Measurements from ENCODE around the gene ANO7. TPM values are rescaled to one million over a fixed set of nuclear protein-coding genes. Genes with fewer than 3 reads are reported as not detected.

The ANO7 gene
- total RNA-seq, 6 donors from 2014 or later: 0.30 to 1.3 (median 1.1) TPM

GRCh38 chr2:241151934-241152660 is 36.4 kb upstream of the ANO7 start:
- H3K9me3 ChIP-seq: no peaks in the 10 kb centered on the region
- ATAC-seq (ENCODE audit: low FRiP score in 2 of 2): no peak
- no peak overlapping the region for H3K4me3 ChIP-seq
- H3K36me3 ChIP-seq: peaks cover 0 to 14% (median 6%) of the 10 kb centered on the region in 4 donors
- WGBS, 2 donors: 76 to 77% methylated on average over 8 of the region's 8 CpGs
- peaks cover 19 to 35% (median 22%) of the 10 kb centered on the region in 4 donors for H3K4me1 ChIP-seq
- no peak for TF ChIP-seq POLR2A (IDR thresholded peaks at IDR 0.05)
- no peak for TF ChIP-seq POLR2AphosphoS5 (IDR thresholded peaks at IDR 0.05)
- no peak overlapping the region for H3K27ac ChIP-seq
- no peak for DNase-seq
- H3K27me3 ChIP-seq: no peaks in the 10 kb centered on the region

- DNase-seq: no peak
- Histone ChIP-seq H3K36me3 (peaks cover 9 to 29% (median 15%) of the 10 kb centered on the region in 4 donors), H3K4me3 (no peak overlapping the region), H3K27me3 (no peaks in the 10 kb centered on the region), H3K9me3 (no peaks in the 10 kb centered on the region), H3K4me1 (peaks cover 15 to 29% (median 16%) of the 10 kb centered on the region in 4 donors), H3K27ac (no peak overlapping the region)
- no peak for ATAC-seq (ENCODE audit: low FRiP score in 2 of 2)
- WGBS, 2 donors: 81 to 96% methylated on average over 7 of the region's 7 CpGs
- no peak for TF ChIP-seq EP300 (IDR thresholded peaks at IDR 0.05)
- TF ChIP-seq POLR2A (IDR thresholded peaks at IDR 0.05): no peak
- TF ChIP-seq CTCF (IDR thresholded peaks at IDR 0.05): no peak
- TF ChIP-seq POLR2AphosphoS5 (IDR thresholded peaks at IDR 0.05): no peak
These were observed 34.9 kb upstream of the ANO7 start for GRCh38 chr2:241153616-241154015.

GRCh38 chr2:241154915-241155314 is 33.6 kb upstream of the ANO7 start:
- ATAC-seq (ENCODE audit: low FRiP score in 2 of 2) (no peak), DNase-seq (no peak)
- Histone ChIP-seq H3K4me1 (peaks cover 12 to 21% (median 13%) of the 10 kb centered on the region in 4 donors), H3K36me3 (peaks cover 17 to 42% (median 26%) of the 10 kb centered on the region in 4 donors), H3K4me3 (no peak overlapping the region), H3K9me3 (no peaks in the 10 kb centered on the region), H3K27ac (no peak overlapping the region), H3K27me3 (no peaks in the 10 kb centered on the region)
- WGBS, 2 donors: 86 to 90% methylated on average over 4 of the region's 4 CpGs
- no peak for TF ChIP-seq CTCF (IDR thresholded peaks at IDR 0.05)
- TF ChIP-seq EP300 (IDR thresholded peaks at IDR 0.05): no peak
- TF ChIP-seq POLR2A (IDR thresholded peaks at IDR 0.05): no peak
- TF ChIP-seq POLR2AphosphoS5 (IDR thresholded peaks at IDR 0.05): no peak

- peaks cover 17 to 51% (median 33%) of the 10 kb centered on the region in 4 donors for H3K36me3 ChIP-seq
- ATAC-seq (ENCODE audit: low FRiP score in 2 of 2): no peak
- TF ChIP-seq CTCF (IDR thresholded peaks at IDR 0.05) (no peak), POLR2A (IDR thresholded peaks at IDR 0.05) (no peak), EP300 (IDR thresholded peaks at IDR 0.05) (no peak), POLR2AphosphoS5 (IDR thresholded peaks at IDR 0.05) (no peak)
- H3K27ac ChIP-seq: no peak overlapping the region
- no peaks in the 10 kb centered on the region for H3K27me3 ChIP-seq
- 80 to 85% methylated on average over 1 of the region's 1 CpG for WGBS, 2 donors
- H3K4me1 ChIP-seq: peaks cover 11 to 17% (median 12%) of the 10 kb centered on the region in 4 donors
- H3K9me3 ChIP-seq: no peaks in the 10 kb centered on the region
- DNase-seq: no peak
- H3K4me3 ChIP-seq: no peak overlapping the region
These were observed 32.5 kb upstream of the ANO7 start for GRCh38 chr2:241155936-241156335.

GRCh38 chr2:241156971-241157441 is 31.5 kb upstream of the ANO7 start:
- peaks cover 17 to 51% (median 35%) of the 10 kb centered on the region in 4 donors for H3K36me3 ChIP-seq
- no peak overlapping the region for H3K4me3 ChIP-seq
- H3K27me3 ChIP-seq: no peaks in the 10 kb centered on the region
- H3K9me3 ChIP-seq: no peaks in the 10 kb centered on the region
- ATAC-seq (ENCODE audit: low FRiP score in 2 of 2) (no peak), DNase-seq (no peak)
- H3K27ac ChIP-seq: no peak overlapping the region
- TF ChIP-seq POLR2A (IDR thresholded peaks at IDR 0.05) (no peak), EP300 (IDR thresholded peaks at IDR 0.05) (no peak), POLR2AphosphoS5 (IDR thresholded peaks at IDR 0.05) (no peak), CTCF (IDR thresholded peaks at IDR 0.05) (no peak)
- H3K4me1 ChIP-seq: peaks cover 2 to 14% (median 6%) of the 10 kb centered on the region in 4 donors
- WGBS, 2 donors: 43 to 72% methylated on average over 4 to 5 of the region's 5 CpGs
